ENCODE data around the gene NMRK1. TPM values are rescaled to one million over a fixed set of nuclear protein-coding genes. Genes with fewer than 3 reads are reported as not detected.

The NMRK1 gene
- total and polyA plus RNA-seq, 2 donors (not counting 3 experiments of a cell fraction or from before 2014, with no cell fraction given) = 24.3 to 32.6 TPM

DNA sequence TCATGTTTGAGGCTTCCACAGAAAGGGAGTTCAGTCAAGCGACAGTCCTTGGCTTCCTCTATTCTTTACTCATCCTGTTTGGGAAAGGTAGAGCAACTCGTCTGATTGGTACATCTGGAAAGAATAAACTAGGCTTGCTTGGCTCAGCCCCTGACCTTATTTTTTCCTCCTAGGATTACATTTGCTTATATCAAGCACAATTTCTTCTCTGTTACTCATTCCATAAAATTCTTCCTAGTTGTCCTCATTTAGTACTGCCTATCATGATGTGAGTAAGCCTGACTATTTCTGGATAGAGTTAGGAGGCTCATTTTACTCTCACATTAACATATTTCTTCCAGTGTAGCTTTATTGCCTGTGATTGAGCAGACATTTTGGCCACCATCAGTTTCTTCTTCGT, 48.9 kb downstream of the NMRK1 start:
- FAIRE-seq (no peak), DNase-seq (ENCODE audit: low read depth, low spot score) (no peak)
- Histone ChIP-seq H2AFZ (ENCODE audit: low read depth, low read length) (no peak overlapping the region), H4K20me1 (replicated peaks; ENCODE audit: control insufficient read depth, extremely low read depth, insufficient read depth, low read length) (no peaks in the 10 kb centered on the region), H3K27me3 (ENCODE audit: control insufficient read depth in 2 of 2, insufficient read depth in 2 of 2, low read length in 2 of 2) (peaks cover 8 to 15% of the 10 kb centered on the region in 2 experiments), H3K4me2 (ENCODE audit: insufficient read depth, low read length) (no peak overlapping the region), H3K9ac (replicated peaks; ENCODE audit: extremely low read depth, insufficient read depth, low read length) (no peak overlapping the region), H3K27ac (ENCODE audit: insufficient read depth, low read depth, low read length) (no peak overlapping the region), H3K9me1 (replicated peaks; ENCODE audit: control insufficient read depth, extremely low read depth, insufficient read depth, low read length) (no peaks in the 10 kb centered on the region), H3K4me1 (ENCODE audit: control insufficient read depth, extremely low read depth, insufficient read depth, low read length) (no peaks in the 10 kb centered on the region), H3K4me3 (replicated peaks in 1 of 3; ENCODE audit: insufficient read depth in 1 of 3, low read depth in 1 of 3, low read length in 3 of 3) (no peak overlapping the region), H3K79me2 (ENCODE audit: control insufficient read depth, insufficient read depth, low read length) (no peaks in the 10 kb centered on the region), H3K36me3 (ENCODE audit: control insufficient read depth in 2 of 2, extremely low read depth in 1 of 2, insufficient read depth in 2 of 2, low read length in 2 of 2) (no peaks in the 10 kb centered on the region), H3K9me3 (replicated peaks; ENCODE audit: control insufficient read depth, insufficient read depth, low read length) (no peaks in the 10 kb centered on the region)
- intact Hi-C loops (cut with micrococcal nuclease) = no loop called here
- TF ChIP-seq EZH2 (IDR thresholded peaks at IDR 0.05; ENCODE audit: borderline replicate concordance, low read depth, low read length, severe bottlenecking) (no peak), GATA2 (IDR thresholded peaks at IDR 0.05; ENCODE audit: insufficient read depth, insufficient read length, low read depth, low read length) (no peak), POLR2A (IDR thresholded peaks at IDR 0.05; ENCODE audit: low read depth, low read length) (no peak)
- ChIA-PET CTCF (interaction anchor here (1.0 kb wide), 1 partner anchor 10 kb away, joined by 3 read pairs; no protein-coding TSS in a partner anchor), POLR2A (no interaction called here)
- no TSS peak for BruUV-seq (replicated peaks)
- dilution Hi-C loops (cut with MboI; ENCODE audit: extremely low pct_ligation_motif_present, low sequenced_read_pairs) = no loop called here

DNA sequence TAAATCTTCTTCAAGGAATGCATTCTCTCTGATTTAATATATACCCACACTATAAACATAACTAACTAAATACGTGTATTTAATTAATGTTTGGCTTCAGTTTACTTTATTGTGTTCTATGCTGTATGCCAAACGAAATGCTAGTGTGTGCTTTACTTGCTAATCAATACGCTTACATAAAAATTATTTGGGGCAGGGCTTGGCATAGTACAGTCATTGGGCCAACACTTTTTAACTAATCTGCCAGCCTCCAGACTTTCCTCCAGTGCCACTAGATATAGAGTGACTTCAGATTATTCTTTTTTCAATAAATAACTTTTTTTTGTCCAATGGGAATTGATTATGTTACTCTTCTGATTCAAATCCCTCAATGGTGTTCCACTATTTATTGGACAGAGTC, 51.2 kb downstream of the NMRK1 start:
- dilution Hi-C loops (cut with MboI; ENCODE audit: extremely low pct_ligation_motif_present, low sequenced_read_pairs) = no loop called here
- no peaks in the 10 kb centered on the region for H3K4me1 ChIP-seq (ENCODE audit: control insufficient read depth, extremely low read depth, insufficient read depth, low read length)
- no peak overlapping the region for H2AFZ ChIP-seq (ENCODE audit: low read depth, low read length)
- H3K9ac ChIP-seq (replicated peaks; ENCODE audit: extremely low read depth, insufficient read depth, low read length) = no peak overlapping the region
- intact Hi-C loops (cut with micrococcal nuclease) = no loop called here
- FAIRE-seq = no peak
- BruUV-seq (replicated peaks) = no TSS peak
- CTCF ChIA-PET = no interaction called here
- no peaks in the 10 kb centered on the region for H4K20me1 ChIP-seq (replicated peaks; ENCODE audit: control insufficient read depth, extremely low read depth, insufficient read depth, low read length)
- H3K9me3 ChIP-seq (replicated peaks; ENCODE audit: control insufficient read depth, insufficient read depth, low read length) = no peaks in the 10 kb centered on the region
- no peaks in the 10 kb centered on the region for H3K36me3 ChIP-seq (ENCODE audit: control insufficient read depth in 2 of 2, extremely low read depth in 1 of 2, insufficient read depth in 2 of 2, low read length in 2 of 2)
- H3K27ac ChIP-seq (ENCODE audit: insufficient read depth, low read depth, low read length) = no peak overlapping the region
- H3K4me2 ChIP-seq (ENCODE audit: insufficient read depth, low read length) = no peak overlapping the region
- no peak for DNase-seq (ENCODE audit: low read depth, low spot score)
- TF ChIP-seq, protein P1, sequence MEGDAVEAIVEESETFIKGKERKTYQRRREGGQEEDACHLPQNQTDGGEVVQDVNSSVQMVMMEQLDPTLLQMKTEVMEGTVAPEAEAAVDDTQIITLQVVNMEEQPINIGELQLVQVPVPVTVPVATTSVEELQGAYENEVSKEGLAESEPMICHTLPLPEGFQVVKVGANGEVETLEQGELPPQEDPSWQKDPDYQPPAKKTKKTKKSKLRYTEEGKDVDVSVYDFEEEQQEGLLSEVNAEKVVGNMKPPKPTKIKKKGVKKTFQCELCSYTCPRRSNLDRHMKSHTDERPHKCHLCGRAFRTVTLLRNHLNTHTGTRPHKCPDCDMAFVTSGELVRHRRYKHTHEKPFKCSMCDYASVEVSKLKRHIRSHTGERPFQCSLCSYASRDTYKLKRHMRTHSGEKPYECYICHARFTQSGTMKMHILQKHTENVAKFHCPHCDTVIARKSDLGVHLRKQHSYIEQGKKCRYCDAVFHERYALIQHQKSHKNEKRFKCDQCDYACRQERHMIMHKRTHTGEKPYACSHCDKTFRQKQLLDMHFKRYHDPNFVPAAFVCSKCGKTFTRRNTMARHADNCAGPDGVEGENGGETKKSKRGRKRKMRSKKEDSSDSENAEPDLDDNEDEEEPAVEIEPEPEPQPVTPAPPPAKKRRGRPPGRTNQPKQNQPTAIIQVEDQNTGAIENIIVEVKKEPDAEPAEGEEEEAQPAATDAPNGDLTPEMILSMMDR (IDR thresholded peaks at IDR 0.05; ENCODE audit: extremely low read depth in 1 of 2, insufficient read depth in 1 of 2, low read depth in 1 of 2, low read length in 2 of 2) = no peak
- TF ChIP-seq FOS (IDR thresholded peaks at IDR 0.05; ENCODE audit: borderline replicate concordance, insufficient read depth, low read length) (no peak), GATA2 (IDR thresholded peaks at IDR 0.05; ENCODE audit: insufficient read depth, insufficient read length, low read depth, low read length) (no peak), MYC (IDR thresholded peaks at IDR 0.05; ENCODE audit: low read depth, low read length) (no peak), EZH2 (IDR thresholded peaks at IDR 0.05; ENCODE audit: borderline replicate concordance, low read depth, low read length, severe bottlenecking) (no peak), POLR2AphosphoS5 (IDR thresholded peaks at IDR 0.05; ENCODE audit: insufficient read depth, low read depth, low read length) (no peak), POLR2A (IDR thresholded peaks at IDR 0.05; ENCODE audit: low read depth, low read length) (no peak), JUN (IDR thresholded peaks at IDR 0.05; ENCODE audit: borderline replicate concordance, insufficient read depth, insufficient read length, low read depth) (no peak)
- TF ChIP-seq, protein P2, sequence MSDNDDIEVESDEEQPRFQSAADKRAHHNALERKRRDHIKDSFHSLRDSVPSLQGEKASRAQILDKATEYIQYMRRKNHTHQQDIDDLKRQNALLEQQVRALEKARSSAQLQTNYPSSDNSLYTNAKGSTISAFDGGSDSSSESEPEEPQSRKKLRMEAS (IDR thresholded peaks at IDR 0.05; ENCODE audit: insufficient read depth, insufficient read length) = no peak
- H3K9me1 ChIP-seq (replicated peaks; ENCODE audit: control insufficient read depth, extremely low read depth, insufficient read depth, low read length) = no peaks in the 10 kb centered on the region
- no peak overlapping the region for H3K4me3 ChIP-seq (replicated peaks in 1 of 3; ENCODE audit: insufficient read depth in 1 of 3, low read depth in 1 of 3, low read length in 3 of 3)
- H3K27me3 ChIP-seq (ENCODE audit: control insufficient read depth in 2 of 2, insufficient read depth in 2 of 2, low read length in 2 of 2) = peaks cover 8 to 20% of the 10 kb centered on the region in 2 experiments
- POLR2A ChIA-PET = no interaction called here
- no peaks in the 10 kb centered on the region for H3K79me2 ChIP-seq (ENCODE audit: control insufficient read depth, insufficient read depth, low read length)

Data from endothelial cell of umbilical vein (primary cell).